Panc1 (cell line): ENCODE data around the gene SETD7. TPM values are rescaled to one million over a fixed set of nuclear protein-coding genes. Genes with fewer than 3 reads are reported as not detected.

Source experiments
- ATAC-seq: fragments of 200-7000 bp; cut with Tn5 transposase; 2 replicates; pipeline ENCODE4 v1.9.1; 2020; ENCODE audit warnings: mild to moderate bottlenecking, moderate library complexity
- BruUV-seq: library from RNA; stranded (reverse); fragments of 400-500 nt; replicated peaks from 2 replicates; lab custom pipeline; 2021; lab: Mats Ljungman, UMichigan
- CTCF ChIA-PET: fragments of 300-600 bp; sonication (Branson Sonifier 250); formaldehyde crosslinking; loops from one replicate; lab custom pipeline; 2022; ENCODE audit warnings: antibody characterized with exemption; lab: Charles Lee
- POLR2A ChIA-PET: fragments of 300-600 bp; sonication (Branson Sonifier 250); formaldehyde crosslinking; loops from one replicate; lab custom pipeline; 2022; ENCODE audit warnings: antibody characterized with exemption; lab: Charles Lee
- DNase-seq: peaks from one replicate; pipeline ENCODE4 v3.0.0-alpha.2; 2010; ENCODE audit warnings: low read depth, low spot score
- H3K27ac ChIP-seq: 2 replicates; pipeline ENCODE4 v1.5.1; 2011; ENCODE audit warnings: mild to moderate bottlenecking, low read length, inconsistent platforms
- H3K27me3 ChIP-seq: fragments of 200-500 bp; sonication (Bioruptor generic); 2 replicates; pipeline ENCODE4 v1.6.0; 2014; ENCODE audit warnings: low read length, inconsistent platforms; ENCODE audit not compliant: control insufficient read depth, insufficient read depth
- H3K36me3 ChIP-seq: fragments of 200-500 bp; sonication (Bioruptor generic); 2 replicates; pipeline ENCODE4 v1.5.1; 2014; ENCODE audit warnings: inconsistent platforms, mild to moderate bottlenecking, low read length, moderate library complexity; ENCODE audit not compliant: control insufficient read depth, insufficient read depth
- H3K4me1 ChIP-seq: 2 replicates; pipeline ENCODE4 v1.5.1; 2011; ENCODE audit warnings: inconsistent platforms, mild to moderate bottlenecking, low read length, moderate library complexity; ENCODE audit not compliant: control insufficient read depth, insufficient read depth
- H3K4me3 ChIP-seq, 2 experiments: 2 replicates each; pipeline ENCODE4 v1.5.1; 2011 to 2012; ENCODE audit warnings: low read depth in 2 of 2, low read length in 2 of 2, mild to moderate bottlenecking in 2 of 2, inconsistent platforms in 1 of 2, moderate library complexity in 1 of 2
- H3K9me3 ChIP-seq: fragments of 200-500 bp; sonication (Bioruptor generic); 2 replicates; pipeline ENCODE4 v1.5.1; 2014; ENCODE audit warnings: low read depth, mild to moderate bottlenecking, inconsistent platforms, low read length, moderate library complexity; ENCODE audit not compliant: control insufficient read depth, insufficient read depth
- POLR2AphosphoS5 ChIP-seq: IDR thresholded peaks from 2 replicates; pipeline ENCODE4 v1.6.1; 2012; ENCODE audit warnings: mild to moderate bottlenecking, low read depth, low read length, moderate library complexity
- SIN3A ChIP-seq: IDR thresholded peaks from 2 replicates; pipeline ENCODE4 v1.6.1; 2012; ENCODE audit warnings: low read depth, mild to moderate bottlenecking, low read length, moderate library complexity, borderline replicate concordance; ENCODE audit not compliant: insufficient read depth
- TCF7L2 ChIP-seq: IDR thresholded peaks from 2 replicates; pipeline ENCODE4 v1.6.1; 2011; ENCODE audit warnings: mild to moderate bottlenecking, low read depth, low read length, inconsistent platforms
- in situ Hi-C: cut with HindIII; loops from 2 replicates; pipeline ENCODE4 v1.10.0; 2016; ENCODE audit warnings: low sequenced_read_pairs, low pct_unique_long_range_greater_than_20kb
- intact Hi-C: fragments of 100-400 bp; cut with micrococcal nuclease; formaldehyde crosslinking; loops from one replicate; pipeline ENCODE4 v1.10.0; 2022; ENCODE audit not compliant: unreplicated experiment
- total RNA-seq: library from RNA; stranded (reverse); gene quantifications from one replicate; pipeline ENCODE4 v1.2.1, GENCODE V29; 2021; ENCODE audit not compliant: unreplicated experiment
- TF ChIP-seq, protein P1 (sequence below): fragments of 450-650 bp; IDR thresholded peaks from 2 replicates; pipeline ENCODE4 v1.5.1; 2017; ENCODE audit warnings: mild to moderate bottlenecking
- TF ChIP-seq, protein P2 (sequence below), 2 experiments: IDR thresholded peaks; 2 replicates each; pipeline ENCODE4 v1.6.1; 2011 to 2012; ENCODE audit warnings: low read depth in 2 of 2, control low read depth in 1 of 2, low read length in 1 of 2, mild to moderate bottlenecking in 1 of 2, moderate library complexity in 1 of 2; ENCODE audit not compliant: insufficient read depth in 1 of 2

Gene SETD7
- total RNA-seq, 1 experiment from 2014 or later = 24.8 TPM

DNA sequence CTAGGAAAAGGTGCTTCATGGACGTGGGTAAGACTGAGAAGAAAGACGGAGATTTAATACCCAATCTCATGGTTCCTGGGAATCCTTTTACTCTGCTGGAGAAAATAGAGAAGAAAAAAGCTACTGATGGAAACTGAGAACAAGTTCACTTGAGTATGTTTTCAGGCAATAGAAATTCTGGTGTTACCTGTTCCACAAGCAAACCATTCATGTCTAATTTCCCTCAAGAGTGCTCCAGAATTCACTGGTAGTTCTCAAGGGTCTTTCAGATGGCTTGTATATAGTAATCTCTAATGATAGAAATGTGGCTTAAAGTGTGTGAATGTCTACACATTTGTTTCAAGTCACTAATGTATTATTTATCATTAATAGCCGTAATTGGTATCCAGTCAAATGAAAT is 22.5 kb downstream of the SETD7 start:
- H3K36me3 ChIP-seq = no peaks in the 10 kb centered on the region; the same call in 1 of the 2 replicates
- BruUV-seq = no TSS peak
- H3K4me1 ChIP-seq = no peaks in the 10 kb centered on the region
- no peak for ATAC-seq
- H3K27me3 ChIP-seq = no peaks in the 10 kb centered on the region
- TF ChIP-seq SIN3A (no peak), TCF7L2 (no peak), POLR2AphosphoS5 (no peak)
- TF ChIP-seq, protein P1, sequence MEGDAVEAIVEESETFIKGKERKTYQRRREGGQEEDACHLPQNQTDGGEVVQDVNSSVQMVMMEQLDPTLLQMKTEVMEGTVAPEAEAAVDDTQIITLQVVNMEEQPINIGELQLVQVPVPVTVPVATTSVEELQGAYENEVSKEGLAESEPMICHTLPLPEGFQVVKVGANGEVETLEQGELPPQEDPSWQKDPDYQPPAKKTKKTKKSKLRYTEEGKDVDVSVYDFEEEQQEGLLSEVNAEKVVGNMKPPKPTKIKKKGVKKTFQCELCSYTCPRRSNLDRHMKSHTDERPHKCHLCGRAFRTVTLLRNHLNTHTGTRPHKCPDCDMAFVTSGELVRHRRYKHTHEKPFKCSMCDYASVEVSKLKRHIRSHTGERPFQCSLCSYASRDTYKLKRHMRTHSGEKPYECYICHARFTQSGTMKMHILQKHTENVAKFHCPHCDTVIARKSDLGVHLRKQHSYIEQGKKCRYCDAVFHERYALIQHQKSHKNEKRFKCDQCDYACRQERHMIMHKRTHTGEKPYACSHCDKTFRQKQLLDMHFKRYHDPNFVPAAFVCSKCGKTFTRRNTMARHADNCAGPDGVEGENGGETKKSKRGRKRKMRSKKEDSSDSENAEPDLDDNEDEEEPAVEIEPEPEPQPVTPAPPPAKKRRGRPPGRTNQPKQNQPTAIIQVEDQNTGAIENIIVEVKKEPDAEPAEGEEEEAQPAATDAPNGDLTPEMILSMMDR = no peak
- TF ChIP-seq, protein P2, sequence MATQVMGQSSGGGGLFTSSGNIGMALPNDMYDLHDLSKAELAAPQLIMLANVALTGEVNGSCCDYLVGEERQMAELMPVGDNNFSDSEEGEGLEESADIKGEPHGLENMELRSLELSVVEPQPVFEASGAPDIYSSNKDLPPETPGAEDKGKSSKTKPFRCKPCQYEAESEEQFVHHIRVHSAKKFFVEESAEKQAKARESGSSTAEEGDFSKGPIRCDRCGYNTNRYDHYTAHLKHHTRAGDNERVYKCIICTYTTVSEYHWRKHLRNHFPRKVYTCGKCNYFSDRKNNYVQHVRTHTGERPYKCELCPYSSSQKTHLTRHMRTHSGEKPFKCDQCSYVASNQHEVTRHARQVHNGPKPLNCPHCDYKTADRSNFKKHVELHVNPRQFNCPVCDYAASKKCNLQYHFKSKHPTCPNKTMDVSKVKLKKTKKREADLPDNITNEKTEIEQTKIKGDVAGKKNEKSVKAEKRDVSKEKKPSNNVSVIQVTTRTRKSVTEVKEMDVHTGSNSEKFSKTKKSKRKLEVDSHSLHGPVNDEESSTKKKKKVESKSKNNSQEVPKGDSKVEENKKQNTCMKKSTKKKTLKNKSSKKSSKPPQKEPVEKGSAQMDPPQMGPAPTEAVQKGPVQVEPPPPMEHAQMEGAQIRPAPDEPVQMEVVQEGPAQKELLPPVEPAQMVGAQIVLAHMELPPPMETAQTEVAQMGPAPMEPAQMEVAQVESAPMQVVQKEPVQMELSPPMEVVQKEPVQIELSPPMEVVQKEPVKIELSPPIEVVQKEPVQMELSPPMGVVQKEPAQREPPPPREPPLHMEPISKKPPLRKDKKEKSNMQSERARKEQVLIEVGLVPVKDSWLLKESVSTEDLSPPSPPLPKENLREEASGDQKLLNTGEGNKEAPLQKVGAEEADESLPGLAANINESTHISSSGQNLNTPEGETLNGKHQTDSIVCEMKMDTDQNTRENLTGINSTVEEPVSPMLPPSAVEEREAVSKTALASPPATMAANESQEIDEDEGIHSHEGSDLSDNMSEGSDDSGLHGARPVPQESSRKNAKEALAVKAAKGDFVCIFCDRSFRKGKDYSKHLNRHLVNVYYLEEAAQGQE (IDR thresholded peaks at IDR 0.05; ENCODE audit: insufficient read depth in 1 of 2, low read depth in 2 of 2, low read length in 1 of 2) = no peak
- H3K9me3 ChIP-seq = no peaks in the 10 kb centered on the region
- POLR2A ChIA-PET = no interaction called here
- no peak for DNase-seq
- H3K4me3 ChIP-seq = no peak overlapping the region
- intact Hi-C loops (loop anchor here (10.0 kb wide), 1 partner anchor 79 kb away; the partner anchor contains the start of gene RAB33B), in situ Hi-C loops (no loop called here)
- CTCF ChIA-PET = no interaction called here
- no peak overlapping the region for H3K27ac ChIP-seq

DNA sequence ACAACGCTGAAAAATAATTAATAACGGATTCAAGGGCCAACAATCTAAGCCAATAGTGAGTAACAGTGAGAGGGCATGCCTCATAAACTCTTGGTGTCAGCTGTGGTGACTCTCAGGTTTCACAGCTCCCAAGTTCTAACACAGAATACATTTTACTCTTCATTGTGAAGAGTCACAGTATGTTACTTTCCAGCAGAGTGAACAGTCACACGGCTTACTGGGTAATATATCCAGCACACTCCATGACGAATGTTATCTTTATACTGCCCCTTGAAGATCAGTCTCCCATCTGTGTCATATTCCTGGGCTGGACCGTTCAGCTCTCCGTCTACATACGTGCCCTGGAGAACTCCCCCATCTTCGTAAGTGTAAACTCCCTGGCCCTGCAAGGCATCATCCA is 23.1 kb downstream of the SETD7 start:
- ATAC-seq (no peak), DNase-seq (no peak)
- POLR2A ChIA-PET = interaction anchor here (0.6 kb wide), 1 partner anchor 190 kb away, joined by 7 read pairs; no protein-coding TSS in a partner anchor
- no peaks in the 10 kb centered on the region for H3K4me1 ChIP-seq
- H3K4me3 ChIP-seq = no peak overlapping the region
- in situ Hi-C loops = no loop called here
- H3K36me3 ChIP-seq = no peaks in the 10 kb centered on the region; the same call in 1 of the 2 replicates
- no peak overlapping the region for H3K27ac ChIP-seq
- no TSS peak for BruUV-seq
- TF ChIP-seq TCF7L2 = no peak
- TF ChIP-seq, protein P1 = no peak
- TF ChIP-seq SIN3A = no peak
- TF ChIP-seq, protein P2 (IDR thresholded peaks at IDR 0.05; ENCODE audit: insufficient read depth in 1 of 2, low read depth in 2 of 2, low read length in 1 of 2) = no peak
- no peak for TF ChIP-seq POLR2AphosphoS5
- CTCF ChIA-PET = no interaction called here
- no peaks in the 10 kb centered on the region for H3K9me3 ChIP-seq
- no peaks in the 10 kb centered on the region for H3K27me3 ChIP-seq
- intact Hi-C loops = loop anchor here (10.0 kb wide), 1 partner anchor 78 kb away; the partner anchor contains the start of gene RAB33B
